NT2/D1 (cell line): ENCODE results near the gene TBC1D5.

Experiments
- DNase-seq: peaks from one replicate; pipeline ENCODE4 v3.0.0-alpha.2; 2011; ENCODE audit warnings: low read depth, low spot score
- H3K27me3 ChIP-seq: 2 replicates; pipeline ENCODE4 v1.6.0; 2011; ENCODE audit warnings: mild to moderate bottlenecking; ENCODE audit not compliant: insufficient read length, insufficient read depth
- H3K36me3 ChIP-seq: 2 replicates; pipeline ENCODE4 v1.6.1; 2011; ENCODE audit warnings: mild to moderate bottlenecking, low read length, mixed read lengths; ENCODE audit not compliant: insufficient read depth, insufficient read length
- H3K4me1 ChIP-seq: 2 replicates; pipeline ENCODE4 v1.5.1; 2011; ENCODE audit not compliant: insufficient read depth, insufficient read length
- H3K4me3 ChIP-seq: 2 replicates; pipeline ENCODE4 v1.5.1; 2011; ENCODE audit warnings: low read depth; ENCODE audit not compliant: insufficient read length
- H3K9ac ChIP-seq: 2 replicates; pipeline ENCODE4 v1.6.0; 2011; ENCODE audit warnings: low read depth; ENCODE audit not compliant: insufficient read length
- H3K9me3 ChIP-seq: 2 replicates; pipeline ENCODE4 v1.5.1; 2011; ENCODE audit warnings: mild to moderate bottlenecking, low read length; ENCODE audit not compliant: insufficient read depth
- SUZ12 ChIP-seq: IDR thresholded peaks from 2 replicates; pipeline ENCODE4 v1.6.1; 2011; ENCODE audit not compliant: insufficient read length, insufficient read depth; ENCODE audit errors: extremely low read depth
- YY1 ChIP-seq: IDR thresholded peaks from 2 replicates; pipeline ENCODE4 v1.6.1; 2011; ENCODE audit not compliant: insufficient read length, insufficient read depth
- ZNF274 ChIP-seq: IDR thresholded peaks from 2 replicates; pipeline ENCODE4 v1.6.1; 2011; ENCODE audit warnings: mild to moderate bottlenecking, low read depth, low read length

The TBC1D5 gene

GRCh38 chr3:17456046-17456445, 286.4 kb downstream of the TBC1D5 start:
- no peak for TF ChIP-seq SUZ12
- no peak for TF ChIP-seq ZNF274
- TF ChIP-seq YY1 = no peak
- DNase-seq = no peak
- Histone ChIP-seq H3K9me3 (no peaks in the 10 kb centered on the region), H3K36me3 (no peaks in the 10 kb centered on the region), H3K4me1 (no peaks in the 10 kb centered on the region), H3K27me3 (no peaks in the 10 kb centered on the region), H3K9ac (no peak overlapping the region), H3K4me3 (no peak overlapping the region)

- Histone ChIP-seq H3K9me3 (no peaks in the 10 kb centered on the region), H3K9ac (no peak overlapping the region), H3K36me3 (no peaks in the 10 kb centered on the region), H3K27me3 (no peaks in the 10 kb centered on the region), H3K4me1 (no peaks in the 10 kb centered on the region), H3K4me3 (no peak overlapping the region)
- DNase-seq = no peak
- TF ChIP-seq ZNF274 = no peak
- TF ChIP-seq YY1 = no peak
- TF ChIP-seq SUZ12 = no peak
Measured at GRCh38 chr3:17444865-17445264, 297.6 kb downstream of the TBC1D5 start.

GRCh38 chr3:17443142-17443541, 299.3 kb downstream of the TBC1D5 start:
- H3K4me3 ChIP-seq = no peak overlapping the region
- no peaks in the 10 kb centered on the region; the same call in 1 of the 2 replicates for H3K9me3 ChIP-seq
- no peak overlapping the region for H3K9ac ChIP-seq
- no peaks in the 10 kb centered on the region for H3K36me3 ChIP-seq
- TF ChIP-seq SUZ12 (no peak), ZNF274 (no peak), YY1 (no peak)
- H3K4me1 ChIP-seq = no peaks in the 10 kb centered on the region
- H3K27me3 ChIP-seq = no peaks in the 10 kb centered on the region
- DNase-seq = no peak

- Histone ChIP-seq H3K4me1 (no peaks in the 10 kb centered on the region), H3K4me3 (no peak overlapping the region), H3K9me3 (no peaks in the 10 kb centered on the region; the same call in 1 of the 2 replicates), H3K27me3 (no peaks in the 10 kb centered on the region), H3K9ac (no peak overlapping the region), H3K36me3 (no peaks in the 10 kb centered on the region)
- no peak for DNase-seq
- TF ChIP-seq ZNF274 = no peak
Measured at GRCh38 chr3:17442332-17443049, 299.9 kb downstream of the TBC1D5 start.

- H3K9me3 ChIP-seq = peaks cover 21% of the 10 kb centered on the region
- no peak overlapping the region for H3K4me3 ChIP-seq
- no peaks in the 10 kb centered on the region for H3K36me3 ChIP-seq
- no peak overlapping the region for H3K9ac ChIP-seq
- TF ChIP-seq YY1 (no peak), ZNF274 (no peak), SUZ12 (no peak)
- no peaks in the 10 kb centered on the region for H3K27me3 ChIP-seq
- no peak for DNase-seq
- H3K4me1 ChIP-seq = no peaks in the 10 kb centered on the region
Measured at GRCh38 chr3:17433876-17434275, 308.6 kb downstream of the TBC1D5 start.

GRCh38 chr3:17432236-17432635, 310.2 kb downstream of the TBC1D5 start:
- Histone ChIP-seq H3K4me3 (no peak overlapping the region), H3K4me1 (no peaks in the 10 kb centered on the region), H3K9ac (no peak overlapping the region), H3K9me3 (peaks cover 21% of the 10 kb centered on the region), H3K27me3 (no peaks in the 10 kb centered on the region), H3K36me3 (no peaks in the 10 kb centered on the region)
- no peak for DNase-seq
- TF ChIP-seq ZNF274 (no peak), SUZ12 (no peak), YY1 (no peak)

- Histone ChIP-seq H3K27me3 (no peaks in the 10 kb centered on the region), H3K9ac (no peak overlapping the region), H3K4me1 (no peaks in the 10 kb centered on the region), H3K36me3 (no peaks in the 10 kb centered on the region), H3K9me3 (peaks cover 21% of the 10 kb centered on the region), H3K4me3 (no peak overlapping the region)
- no peak for DNase-seq
- no peak for TF ChIP-seq YY1
- TF ChIP-seq ZNF274 = no peak
Measured at GRCh38 chr3:17431484-17432045, 310.9 kb downstream of the TBC1D5 start.

- TF ChIP-seq SUZ12 (no peak), ZNF274 (no peak), YY1 (no peak)
- Histone ChIP-seq H3K36me3 (no peaks in the 10 kb centered on the region), H3K9me3 (peaks cover 21% of the 10 kb centered on the region), H3K4me3 (no peak overlapping the region), H3K27me3 (no peaks in the 10 kb centered on the region), H3K9ac (no peak overlapping the region), H3K4me1 (no peaks in the 10 kb centered on the region)
- no peak for DNase-seq
Measured at GRCh38 chr3:17431004-17431403, 311.4 kb downstream of the TBC1D5 start.
